NCI-H1105 treated with DMSO at 0.1 percent for 48 hours (cell line): ENCODE results near the gene PTCD3.

Experiments used
- DNase-seq: peaks from one replicate; lab custom pipeline; 2025; lab: John Stamatoyannopoulos, UW

The PTCD3 gene

DNA sequence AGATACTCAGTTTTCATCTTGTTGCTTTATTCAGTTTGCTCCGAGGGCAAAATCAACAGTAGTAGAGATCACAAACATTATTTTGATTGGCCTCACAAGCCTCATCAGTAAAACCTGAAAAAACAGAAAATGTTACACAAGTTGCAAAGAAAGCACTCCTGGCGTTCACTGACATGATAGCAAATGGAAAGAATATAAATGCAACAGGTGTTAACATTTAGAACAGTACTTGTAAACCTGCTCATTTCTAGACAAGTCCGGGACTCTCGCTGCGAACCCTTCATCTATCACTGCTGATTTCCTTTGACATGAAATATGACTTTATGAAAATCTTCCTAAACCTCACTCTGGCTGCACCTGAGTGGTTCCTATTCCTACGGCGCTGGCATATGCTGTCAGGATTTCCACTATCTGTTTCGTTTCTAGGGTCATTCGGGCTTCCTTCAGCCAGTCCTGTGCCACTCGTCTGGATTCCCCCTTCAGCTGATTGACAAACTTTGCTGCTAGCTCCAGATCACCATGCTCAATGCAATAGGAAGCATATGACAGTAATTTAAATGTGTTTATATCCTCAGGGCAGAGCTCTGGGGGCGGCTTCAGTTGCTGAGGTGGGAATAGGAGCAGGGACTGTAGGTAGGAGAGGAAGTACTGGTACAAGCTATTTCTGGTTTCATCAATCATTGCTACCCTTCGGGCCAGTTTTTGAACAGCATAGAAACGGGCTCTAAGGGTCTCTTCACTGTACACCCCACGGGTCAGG is 38.1 kb downstream of the PTCD3 start:
- no peak for DNase-seq

DNA sequence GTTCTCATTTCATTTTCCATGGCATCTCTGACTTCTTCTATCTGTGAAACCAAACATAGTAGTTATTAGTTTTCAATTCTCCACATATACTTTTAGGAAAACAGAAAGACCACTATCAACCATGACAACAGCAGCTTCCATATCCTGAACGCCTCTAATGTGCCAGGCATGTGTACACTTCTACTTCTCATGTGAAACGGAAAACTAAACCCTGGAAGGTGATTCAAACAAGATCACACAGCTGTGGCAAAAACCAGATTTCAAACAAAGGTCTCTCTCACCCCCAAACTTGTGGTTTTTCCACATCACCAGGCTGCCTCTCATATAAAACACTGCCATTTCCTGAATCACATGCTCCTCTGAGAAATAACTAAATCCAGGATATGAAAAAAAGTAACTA is 41.8 kb downstream of the PTCD3 start:
- no peak for DNase-seq

DNA sequence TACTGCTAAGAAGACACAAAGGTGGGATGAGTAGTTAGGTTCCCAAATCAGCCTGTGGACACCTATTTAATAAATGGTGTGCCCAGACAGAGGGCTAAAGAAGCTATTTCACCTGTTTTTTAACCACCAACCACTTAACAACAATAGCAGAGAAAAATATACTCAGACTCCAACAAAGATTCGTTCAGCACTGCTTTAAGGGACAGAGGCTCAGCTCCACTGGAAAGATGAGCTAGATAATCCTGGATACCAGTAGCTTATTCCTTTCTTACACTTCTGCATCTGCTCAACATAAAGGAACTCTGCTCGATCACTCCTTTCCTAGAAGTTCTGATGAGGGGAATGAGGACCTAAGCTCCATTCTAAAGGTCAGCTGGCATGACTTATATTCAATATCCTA is 44.5 kb downstream of the PTCD3 start:
- no peak for DNase-seq

DNA sequence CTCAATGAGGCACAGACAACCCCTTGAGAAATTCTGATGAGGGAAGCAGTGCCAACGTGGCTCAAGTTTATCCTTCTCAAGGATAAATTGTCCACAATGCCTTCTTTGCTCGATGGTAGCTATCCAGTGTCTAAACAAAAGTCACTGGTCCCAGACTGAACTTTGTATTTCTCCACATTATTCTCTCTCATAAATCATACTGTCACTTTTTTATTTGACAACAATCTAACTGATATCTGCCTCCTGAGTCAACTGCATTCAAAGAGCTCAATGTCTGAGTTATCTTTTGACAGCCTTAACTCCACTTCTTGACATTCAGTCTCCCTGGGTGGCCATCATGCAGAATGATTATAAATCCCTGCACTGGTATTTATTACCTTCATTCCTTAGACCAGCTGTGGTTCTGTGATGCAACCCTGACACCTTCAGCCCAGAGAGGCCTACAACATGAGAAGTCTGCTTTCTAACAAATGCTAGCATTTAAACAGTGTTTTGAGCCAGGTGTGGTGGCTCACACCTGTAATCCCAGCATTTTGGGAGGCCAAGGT is 51.0 kb downstream of the PTCD3 start:
- no peak for DNase-seq

DNA sequence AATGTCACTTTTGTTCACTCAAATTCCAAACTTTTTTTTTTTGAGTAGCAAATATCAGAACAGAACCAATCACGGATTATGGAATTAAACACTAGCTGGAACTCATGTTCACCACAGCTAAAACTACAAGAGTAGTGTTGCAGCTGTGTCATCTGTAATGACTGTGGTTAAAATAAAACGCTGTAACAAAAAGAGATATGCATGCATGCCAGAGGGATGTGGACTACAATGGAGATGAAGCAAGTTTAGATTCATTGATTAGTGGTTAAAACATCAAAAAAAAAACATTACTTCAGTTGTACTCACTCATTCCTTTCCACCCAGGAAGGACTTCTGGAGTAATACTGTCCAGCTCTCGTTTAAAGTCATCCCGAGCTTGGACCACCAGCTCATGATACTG is 52.3 kb downstream of the PTCD3 start:
- no peak for DNase-seq

DNA sequence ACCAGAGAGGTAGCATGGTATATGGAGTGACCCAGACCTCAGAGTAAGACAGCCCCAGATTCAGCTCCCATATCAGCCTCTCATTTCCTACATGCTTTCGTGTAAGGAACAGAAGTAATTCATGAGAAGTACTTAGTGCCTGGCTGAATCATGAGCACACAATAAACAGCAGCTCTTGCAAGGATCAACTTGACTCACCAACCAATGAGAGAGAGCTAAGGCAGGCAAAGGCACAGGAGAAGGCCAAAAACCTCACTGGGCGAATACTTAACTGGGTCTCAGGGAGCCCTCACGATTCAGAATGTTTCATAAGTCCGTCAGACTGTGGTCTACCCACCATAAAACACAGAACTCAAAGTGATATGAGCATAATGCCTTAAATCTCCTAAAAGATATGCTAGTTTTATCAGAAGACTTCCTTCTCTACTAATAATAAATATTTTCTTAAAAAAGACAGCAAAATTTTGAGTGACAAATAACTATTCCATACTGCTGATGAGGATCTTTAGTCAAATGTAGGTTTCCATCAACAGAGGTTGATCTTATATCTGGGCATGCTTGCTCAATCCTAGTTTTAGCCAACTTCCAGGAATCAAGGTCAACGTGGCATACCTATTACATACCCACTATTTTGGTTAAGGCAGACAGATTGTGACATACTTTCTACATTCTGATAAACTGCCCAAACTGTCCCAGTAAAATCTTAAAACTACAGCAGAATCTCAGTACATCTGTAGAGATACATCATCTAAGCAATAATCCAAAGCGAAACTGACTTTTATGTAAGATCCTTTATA is 54.3 kb downstream of the PTCD3 start:
- no peak for DNase-seq

DNA sequence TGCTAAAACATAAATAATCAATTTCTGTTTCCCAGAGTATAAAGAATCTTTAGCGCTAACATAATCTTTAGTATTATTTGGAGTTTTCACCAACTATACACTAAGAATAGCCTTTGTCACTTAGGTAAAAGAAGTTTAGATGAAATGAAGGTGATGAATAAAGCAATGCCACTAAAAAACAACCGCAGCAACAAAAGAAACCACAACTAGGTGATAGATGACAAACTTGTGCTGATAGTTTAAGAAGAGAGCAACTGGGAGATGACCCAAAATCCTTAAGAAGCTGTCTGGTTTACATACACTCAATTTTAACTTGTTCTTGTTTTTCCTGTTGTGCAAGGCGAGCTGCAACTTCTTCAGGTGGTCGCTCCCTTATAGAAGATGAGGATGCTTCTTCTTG is 64.4 kb downstream of the PTCD3 start:
- DNase-seq, result no peak

DNA sequence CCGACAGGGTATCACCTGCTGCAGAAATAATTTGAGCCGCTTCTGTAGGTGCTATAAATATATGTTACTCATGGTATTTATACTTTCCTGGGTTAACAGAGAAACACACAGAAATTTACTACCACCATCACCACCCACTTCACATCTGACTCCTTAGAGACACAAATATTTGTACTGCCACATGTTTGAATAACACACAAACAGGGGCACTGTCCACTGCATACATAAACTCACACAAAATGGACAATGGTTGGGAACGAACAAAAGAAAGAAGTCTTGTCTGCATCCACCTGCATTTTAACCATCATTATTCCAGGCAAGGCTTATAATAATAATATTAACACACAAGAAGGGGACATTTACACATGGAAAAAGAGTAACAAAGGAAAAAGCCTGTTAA is 65.3 kb downstream of the PTCD3 start:
- no peak for DNase-seq

DNA sequence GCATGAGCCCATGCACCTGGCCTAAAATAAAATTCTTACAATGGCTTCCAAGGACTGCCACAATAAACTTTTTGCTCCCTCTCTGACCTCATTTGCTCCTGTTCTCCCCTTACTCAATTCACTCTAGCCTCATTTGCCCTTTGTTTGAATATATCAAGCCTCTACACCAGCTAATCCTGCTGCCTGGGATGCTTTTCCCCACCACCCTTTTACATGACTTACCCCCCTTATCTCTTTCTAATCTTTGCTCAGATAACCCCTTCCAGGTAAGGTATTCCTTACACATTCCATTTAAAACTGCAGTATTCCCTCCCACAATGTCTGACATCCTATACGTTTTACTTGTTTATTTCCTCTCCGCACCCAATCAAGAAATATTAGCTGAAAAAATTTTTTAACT is 66.6 kb downstream of the PTCD3 start:
- DNase-seq, result no peak

DNA sequence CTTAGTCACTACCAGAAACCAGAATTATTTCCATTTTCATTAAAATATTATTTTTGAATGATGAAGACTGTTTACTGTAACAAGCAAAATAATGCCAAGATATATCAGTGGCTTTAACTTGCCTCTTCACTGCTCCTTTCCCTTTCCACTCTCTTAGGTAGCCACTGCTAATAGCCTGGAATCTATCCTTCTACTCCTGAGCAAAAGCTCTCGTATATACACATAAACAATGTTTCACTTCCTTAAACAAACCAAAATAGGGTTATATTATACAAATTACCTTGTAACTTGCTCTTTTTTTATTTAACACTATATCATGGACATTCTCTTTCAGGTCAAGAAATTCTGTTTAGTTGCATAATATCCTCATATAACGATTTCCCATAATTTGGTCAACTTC is 68.4 kb downstream of the PTCD3 start:
- DNase-seq, result no peak

DNA sequence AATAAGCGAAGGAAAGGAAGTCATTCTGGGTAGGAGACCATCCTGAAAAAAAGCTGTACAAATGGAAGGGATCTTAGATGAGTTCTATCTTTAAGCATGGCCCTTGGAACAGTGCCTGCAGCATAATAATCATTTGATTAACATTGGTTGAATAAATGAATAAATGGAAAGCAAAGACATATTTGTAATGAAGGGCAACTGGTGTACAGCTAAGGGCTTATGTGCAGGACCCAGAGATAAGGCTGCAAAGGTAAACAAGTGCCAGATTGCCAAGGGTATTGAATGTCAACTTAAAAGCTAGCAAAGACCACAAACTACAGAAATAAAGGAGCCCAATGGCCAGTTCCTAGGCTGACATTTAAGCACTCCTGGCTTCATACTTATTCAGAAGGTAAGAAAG is 69.8 kb downstream of the PTCD3 start:
- DNase-seq, result no peak

DNA sequence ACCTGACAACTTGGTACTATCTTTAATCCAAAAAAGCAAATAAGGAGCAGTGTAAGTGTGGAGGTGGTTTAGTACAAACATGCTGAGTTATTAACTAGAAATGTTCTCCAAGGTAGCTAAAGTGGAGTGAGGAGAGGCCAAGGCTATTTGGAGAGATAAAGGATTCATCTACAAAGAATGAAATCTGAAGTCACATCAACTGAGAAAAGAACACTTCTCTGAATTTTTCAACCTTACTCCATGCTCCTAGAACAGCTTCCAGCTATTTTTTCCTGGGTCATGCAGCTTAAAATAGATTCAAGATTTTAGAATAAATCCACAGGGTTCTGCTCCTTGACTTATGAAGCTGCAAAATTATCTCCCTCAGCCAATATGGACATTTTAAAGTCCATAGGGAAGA is 70.6 kb downstream of the PTCD3 start:
- DNase-seq, result no peak

DNA sequence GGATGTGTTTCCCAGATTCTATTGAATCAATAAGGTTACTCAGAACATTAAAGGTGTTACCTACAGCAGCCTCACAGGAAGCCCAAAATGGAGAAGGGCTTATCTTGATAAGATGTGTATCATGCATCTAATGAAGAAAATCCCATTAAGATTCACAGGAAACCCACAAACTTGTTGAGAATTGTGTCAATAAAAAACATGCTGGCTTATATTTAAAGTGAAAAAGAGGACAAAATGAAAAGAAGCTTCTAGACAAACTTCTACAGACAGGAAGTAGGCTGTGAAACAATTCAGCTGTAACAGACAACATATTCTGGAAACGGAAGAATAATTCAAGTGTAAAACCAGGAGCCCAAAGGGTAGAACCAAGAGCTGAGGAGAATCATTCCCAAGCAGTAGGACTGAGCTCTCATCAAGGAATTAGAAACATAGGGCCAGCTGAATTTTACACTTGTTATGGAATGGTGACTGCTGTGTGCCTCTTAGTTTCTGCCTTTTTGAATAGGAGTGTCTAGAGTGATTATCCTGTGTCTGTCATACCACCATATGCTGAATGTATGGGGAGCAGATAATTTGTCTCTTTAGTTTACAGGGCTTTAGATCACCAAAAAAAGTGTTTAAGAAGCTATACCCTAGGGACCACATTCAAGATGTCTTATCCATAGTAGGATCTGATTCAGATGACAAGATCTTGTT is 79.6 kb downstream of the PTCD3 start:
- no peak for DNase-seq

DNA sequence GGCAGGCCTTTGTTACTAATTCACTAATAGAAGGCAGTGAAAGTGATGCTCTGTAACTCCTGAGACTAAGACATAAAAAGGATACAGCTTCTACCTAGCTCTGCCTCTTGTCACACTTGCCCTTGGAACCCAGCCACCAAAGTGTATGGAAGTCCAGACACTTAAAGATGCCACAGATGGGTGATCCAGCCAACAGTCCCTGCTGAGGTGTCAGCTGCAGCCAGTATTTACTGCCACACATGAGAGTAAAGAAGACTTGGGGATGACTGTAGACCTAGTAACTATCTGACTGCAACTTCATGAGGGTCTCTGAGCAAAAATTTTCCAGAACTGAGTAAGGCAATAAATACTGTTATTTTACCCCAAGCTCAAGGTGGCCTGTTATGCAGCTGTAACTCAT is 80.4 kb downstream of the PTCD3 start:
- DNase-seq, result no peak

DNA sequence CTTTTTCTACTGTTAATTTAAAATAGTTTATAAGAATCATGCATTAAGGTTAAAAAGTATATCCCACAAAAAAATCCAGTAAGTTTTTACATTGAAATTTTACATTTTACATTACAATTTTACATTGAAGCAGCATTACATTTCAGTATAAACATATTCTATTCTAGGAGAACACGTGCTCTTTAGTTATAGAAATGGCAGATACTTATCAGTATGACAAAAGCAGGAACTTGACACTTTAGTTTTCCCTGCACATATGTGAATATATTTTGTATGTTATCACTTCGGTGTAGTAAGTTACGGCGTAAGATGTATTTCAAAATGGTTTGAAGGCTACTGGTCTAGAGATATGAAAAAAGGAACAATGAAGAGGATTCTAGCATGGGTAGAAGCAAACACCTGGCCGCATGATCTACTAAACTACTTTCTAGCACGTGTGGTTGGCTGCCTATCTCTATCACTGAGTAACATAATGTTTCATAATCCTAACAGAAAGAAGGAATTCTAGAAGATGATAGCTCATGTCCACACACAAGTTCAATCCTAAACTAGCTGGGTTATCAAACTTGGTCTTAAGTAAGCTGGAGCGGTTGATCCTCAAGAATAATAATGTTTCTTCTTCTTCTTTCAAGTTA is 83.9 kb downstream of the PTCD3 start:
- no peak for DNase-seq
